Kidney epithelial cell (primary cell): ENCODE results near the gene COP1. TPM values are rescaled to one million over a fixed set of nuclear protein-coding genes. Genes with fewer than 3 reads are reported as not detected.

Experiments
- DNase-seq: peaks from one replicate; pipeline ENCODE4 v3.0.0-alpha.2; 2010; ENCODE audit warnings: low read depth
- H3K27me3 ChIP-seq: 2 replicates; pipeline ENCODE4 v1.6.0; 2011; ENCODE audit warnings: low read length; ENCODE audit not compliant: control insufficient read depth, insufficient read depth
- H3K36me3 ChIP-seq: 2 replicates; pipeline ENCODE4 v1.5.1; 2011; ENCODE audit warnings: low read length; ENCODE audit not compliant: control insufficient read depth, insufficient read depth
- H3K4me3 ChIP-seq: 2 replicates; pipeline ENCODE4 v1.5.1; 2011; ENCODE audit warnings: low read depth, mild to moderate bottlenecking, control low read depth, low read length
- CTCF ChIP-seq: IDR thresholded peaks from 2 replicates; pipeline ENCODE4 v1.5.1; 2011; ENCODE audit warnings: mild to moderate bottlenecking, moderate library complexity, low read length, control low read depth, inconsistent platforms; ENCODE audit not compliant: insufficient read depth, poor library complexity, severe bottlenecking
- total RNA-seq: library from RNA; depleted of rRNA; stranded (reverse); fragments of >200 nt; gene quantifications from 2 replicates; pipeline ENCODE4 v1.2.3, GENCODE V29; 2015

The COP1 gene
- total RNA-seq, 1 donor from 2014 or later, result 74.2 TPM

GRCh38 chr1:176177764-176178163 lies 29.3 kb downstream of the COP1 start:
- Histone ChIP-seq H3K4me3 (no peak overlapping the region), H3K27me3 (no peaks in the 10 kb centered on the region), H3K36me3 (no peaks in the 10 kb centered on the region)
- TF ChIP-seq CTCF, result no peak
- no peak for DNase-seq

DNA sequence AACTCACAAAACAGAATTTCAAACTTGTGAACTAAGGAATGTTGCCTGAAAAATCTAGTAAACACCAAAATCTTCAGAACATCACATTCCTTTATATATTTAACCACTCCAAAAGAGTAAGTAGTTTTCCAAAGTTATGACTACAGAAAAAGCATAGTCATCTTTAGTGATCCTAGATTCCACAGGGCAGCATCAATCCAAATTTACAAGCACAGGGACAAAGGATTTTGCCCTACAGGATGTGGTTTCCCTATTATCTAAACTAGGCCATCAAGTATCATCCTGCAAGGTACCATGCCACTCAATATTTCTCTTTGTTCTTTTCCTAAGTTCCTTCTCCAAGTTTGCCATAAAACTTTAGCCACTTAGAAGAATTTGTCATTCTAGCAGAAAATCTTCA lies 33.0 kb downstream of the COP1 start:
- Histone ChIP-seq H3K36me3 (no peaks in the 10 kb centered on the region), H3K4me3 (no peak overlapping the region), H3K27me3 (no peaks in the 10 kb centered on the region)
- no peak for DNase-seq
- no peak for TF ChIP-seq CTCF

GRCh38 chr1:176172215-176172614 lies 34.9 kb downstream of the COP1 start:
- Histone ChIP-seq H3K27me3 (no peaks in the 10 kb centered on the region), H3K36me3 (no peaks in the 10 kb centered on the region), H3K4me3 (no peak overlapping the region)
- no peak for DNase-seq
- no peak for TF ChIP-seq CTCF

GRCh38 chr1:176167210-176167609 lies 39.9 kb downstream of the COP1 start:
- Histone ChIP-seq H3K36me3 (no peaks in the 10 kb centered on the region), H3K27me3 (no peaks in the 10 kb centered on the region), H3K4me3 (no peak overlapping the region)
- DNase-seq, result no peak
- no peak for TF ChIP-seq CTCF

DNA sequence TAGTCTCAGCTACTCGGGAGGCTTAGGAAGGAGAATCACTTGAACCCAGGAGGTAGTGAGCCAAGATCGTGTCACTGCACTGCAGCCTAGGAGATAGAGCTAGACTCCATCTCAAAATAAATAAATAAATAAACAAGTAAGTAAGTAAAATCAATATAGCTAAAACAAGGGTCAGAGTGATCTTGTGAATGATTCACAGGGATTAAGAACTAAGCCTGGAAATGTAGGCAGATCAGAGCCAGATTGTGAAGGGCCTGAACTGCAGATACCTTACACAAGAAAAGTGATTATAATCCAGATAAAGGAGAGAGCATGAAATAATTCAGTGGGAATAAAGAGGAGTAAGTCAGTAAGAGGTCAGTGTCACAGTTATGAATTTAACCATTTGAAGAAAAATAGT lies 41.5 kb downstream of the COP1 start:
- H3K36me3 ChIP-seq, result no peaks in the 10 kb centered on the region
- no peak for DNase-seq

More for the DNA sequence above, 41.5 kb downstream of the COP1 start:
- no peak for TF ChIP-seq CTCF
- no peak overlapping the region for H3K4me3 ChIP-seq
- H3K27me3 ChIP-seq, result no peaks in the 10 kb centered on the region
